Measurements from ENCODE around the gene ITGA7. TPM values are rescaled to one million over a fixed set of nuclear protein-coding genes. Genes with fewer than 3 reads are reported as not detected.

Gene ITGA7
- total RNA-seq, 1 experiment from 2014 or later, result 38.0 TPM

GRCh38 chr12:55739025-55739378, 31.3 kb upstream of the ITGA7 start:
- DNase-seq, result no peak
- Histone ChIP-seq H3K27me3 (ENCODE audit: control insufficient read depth, insufficient read depth, low read length) (no peaks in the 10 kb centered on the region), H3K4me3 (ENCODE audit: insufficient read depth, low read depth, low read length) (no peak overlapping the region), H3K36me3 (replicated peaks; ENCODE audit: control insufficient read depth, insufficient read depth, low read length) (no peaks in the 10 kb centered on the region)

GRCh38 chr12:55738123-55739024, 30.7 kb upstream of the ITGA7 start:
- no peaks in the 10 kb centered on the region for H3K36me3 ChIP-seq (replicated peaks; ENCODE audit: control insufficient read depth, insufficient read depth, low read length)
- H3K4me3 ChIP-seq (ENCODE audit: insufficient read depth, low read depth, low read length), result peak overlapping the region; percentile 35
- peak; percentile 82 for DNase-seq
- no peaks in the 10 kb centered on the region for H3K27me3 ChIP-seq (ENCODE audit: control insufficient read depth, insufficient read depth, low read length)

GRCh38 chr12:55737581-55738122, 29.9 kb upstream of the ITGA7 start:
- H3K27me3 ChIP-seq (ENCODE audit: control insufficient read depth, insufficient read depth, low read length), result no peaks in the 10 kb centered on the region
- H3K36me3 ChIP-seq (replicated peaks; ENCODE audit: control insufficient read depth, insufficient read depth, low read length), result no peaks in the 10 kb centered on the region
- DNase-seq, result peak; percentile 46
- peak overlapping the region; percentile 26 for H3K4me3 ChIP-seq (ENCODE audit: insufficient read depth, low read depth, low read length)

GRCh38 chr12:55736780-55737580, 29.3 kb upstream of the ITGA7 start:
- no peaks in the 10 kb centered on the region for H3K27me3 ChIP-seq (ENCODE audit: control insufficient read depth, insufficient read depth, low read length)
- H3K4me3 ChIP-seq (ENCODE audit: insufficient read depth, low read depth, low read length), result no peak overlapping the region
- peak; percentile 87 for DNase-seq
- no peaks in the 10 kb centered on the region for H3K36me3 ChIP-seq (replicated peaks; ENCODE audit: control insufficient read depth, insufficient read depth, low read length)

GRCh38 chr12:55736076-55736475, 28.4 kb upstream of the ITGA7 start:
- H3K4me3 ChIP-seq (ENCODE audit: insufficient read depth, low read depth, low read length), result no peak overlapping the region
- H3K27me3 ChIP-seq (ENCODE audit: control insufficient read depth, insufficient read depth, low read length), result no peaks in the 10 kb centered on the region
- no peaks in the 10 kb centered on the region for H3K36me3 ChIP-seq (replicated peaks; ENCODE audit: control insufficient read depth, insufficient read depth, low read length)

GRCh38 chr12:55734595-55734994, 26.9 kb upstream of the ITGA7 start:
- no peaks in the 10 kb centered on the region for H3K36me3 ChIP-seq (replicated peaks; ENCODE audit: control insufficient read depth, insufficient read depth, low read length)
- no peak for DNase-seq
- H3K4me3 ChIP-seq (ENCODE audit: insufficient read depth, low read depth, low read length), result no peak overlapping the region
- no peaks in the 10 kb centered on the region for H3K27me3 ChIP-seq (ENCODE audit: control insufficient read depth, insufficient read depth, low read length)

More at GRCh38 chr12:55736076-55736475, 28.4 kb upstream of the ITGA7 start:
- DNase-seq, result no peak

GRCh38 chr12:55733858-55734257, 26.2 kb upstream of the ITGA7 start:
- H3K27me3 ChIP-seq (ENCODE audit: control insufficient read depth, insufficient read depth, low read length), result no peaks in the 10 kb centered on the region
- DNase-seq, result no peak
- H3K36me3 ChIP-seq (replicated peaks; ENCODE audit: control insufficient read depth, insufficient read depth, low read length), result no peaks in the 10 kb centered on the region
- H3K4me3 ChIP-seq (ENCODE audit: insufficient read depth, low read depth, low read length), result no peak overlapping the region

GRCh38 chr12:55733021-55733555, 25.4 kb upstream of the ITGA7 start:
- Histone ChIP-seq H3K4me3 (ENCODE audit: insufficient read depth, low read depth, low read length) (no peak overlapping the region), H3K27me3 (ENCODE audit: control insufficient read depth, insufficient read depth, low read length) (no peaks in the 10 kb centered on the region), H3K36me3 (replicated peaks; ENCODE audit: control insufficient read depth, insufficient read depth, low read length) (no peaks in the 10 kb centered on the region)
- peak; percentile 16 for DNase-seq

- H3K27me3 ChIP-seq (ENCODE audit: control insufficient read depth, insufficient read depth, low read length), result no peaks in the 10 kb centered on the region
- no peak overlapping the region for H3K4me3 ChIP-seq (ENCODE audit: insufficient read depth, low read depth, low read length)
- DNase-seq, result peak; percentile 19
- H3K36me3 ChIP-seq (replicated peaks; ENCODE audit: control insufficient read depth, insufficient read depth, low read length), result no peaks in the 10 kb centered on the region
Measured at GRCh38 chr12:55732288-55732687, 24.6 kb upstream of the ITGA7 start.

- Histone ChIP-seq H3K27me3 (ENCODE audit: control insufficient read depth, insufficient read depth, low read length) (no peaks in the 10 kb centered on the region), H3K4me3 (ENCODE audit: insufficient read depth, low read depth, low read length) (peak overlapping the region; percentile 95), H3K36me3 (replicated peaks; ENCODE audit: control insufficient read depth, insufficient read depth, low read length) (peaks cover 14% of the 10 kb centered on the region)
- DNase-seq, result peak; percentile 67
Measured at GRCh38 chr12:55729819-55730818, 22.4 kb upstream of the ITGA7 start.

- H3K27me3 ChIP-seq (ENCODE audit: control insufficient read depth, insufficient read depth, low read length), result no peaks in the 10 kb centered on the region
- peak; percentile 98 for DNase-seq
- peak within 1 kb of the TSS; percentile 95 for H3K4me3 ChIP-seq (ENCODE audit: insufficient read depth, low read depth, low read length)
- peaks cover 21% of the 10 kb centered on the region for H3K36me3 ChIP-seq (replicated peaks; ENCODE audit: control insufficient read depth, insufficient read depth, low read length)
Measured at GRCh38 chr12:55728939-55729818, 21.5 kb upstream of the ITGA7 start, which contains the start of gene CD63. Gene CD63, minus strand, starts transcription at chr12:55729009. Its CDS starts 668 bp downstream, at chr12:55728341.

- Histone ChIP-seq H3K36me3 (replicated peaks; ENCODE audit: control insufficient read depth, insufficient read depth, low read length) (peaks cover 26% of the 10 kb centered on the region), H3K27me3 (ENCODE audit: control insufficient read depth, insufficient read depth, low read length) (no peaks in the 10 kb centered on the region), H3K4me3 (ENCODE audit: insufficient read depth, low read depth, low read length) (peak overlapping the region; percentile 95)
- DNase-seq, result peak; percentile 83
Measured at GRCh38 chr12:55728186-55728938, 20.7 kb upstream of the ITGA7 start.
